Activated CD4-positive, CD25-positive, alpha-beta regulatory T cell treated with anti-CD3 and anti-CD28 coated beads, Interleukin-2, amount 50 U/mL, for 16 hours (primary cell): Measurements from ENCODE around the gene RPL7L1.
"Not testable (repeated sequence)": the region's sequence is repeated elsewhere in the genome, so short reads cannot be mapped to it uniquely, and the experiment has no call there.

Experiments
- DNase-seq: peaks from one replicate; pipeline ENCODE4 v3.0.0-alpha.2; 2020; ENCODE audit warnings: low read depth, low spot score

The RPL7L1 gene

DNA sequence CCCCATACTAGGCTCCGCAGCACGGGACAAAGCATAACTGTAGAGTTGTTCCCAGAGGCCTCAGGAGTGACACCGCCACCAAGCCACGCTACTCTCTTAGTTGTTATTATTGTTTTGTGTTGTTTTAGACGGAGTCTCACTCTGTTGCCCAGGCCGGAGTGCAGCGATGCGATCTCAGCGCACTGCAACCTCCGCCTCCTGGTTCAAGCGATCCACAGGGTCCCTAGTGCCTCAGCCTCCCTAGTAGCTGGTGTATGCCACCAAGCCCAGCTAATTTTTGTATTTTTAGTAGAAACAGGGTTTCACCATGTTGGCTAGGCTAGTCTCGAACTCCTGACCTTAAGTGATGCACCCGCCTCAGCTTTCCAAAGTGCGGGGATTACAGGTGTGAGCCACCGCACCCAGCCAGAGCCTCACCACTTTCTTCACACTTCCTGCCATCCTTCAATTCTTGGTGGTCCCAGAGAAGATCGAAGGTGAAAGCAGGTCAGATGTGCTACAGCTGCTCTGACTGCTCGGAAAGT is 11.8 kb downstream of the RPL7L1 start:
- DNase-seq: no peak

DNA sequence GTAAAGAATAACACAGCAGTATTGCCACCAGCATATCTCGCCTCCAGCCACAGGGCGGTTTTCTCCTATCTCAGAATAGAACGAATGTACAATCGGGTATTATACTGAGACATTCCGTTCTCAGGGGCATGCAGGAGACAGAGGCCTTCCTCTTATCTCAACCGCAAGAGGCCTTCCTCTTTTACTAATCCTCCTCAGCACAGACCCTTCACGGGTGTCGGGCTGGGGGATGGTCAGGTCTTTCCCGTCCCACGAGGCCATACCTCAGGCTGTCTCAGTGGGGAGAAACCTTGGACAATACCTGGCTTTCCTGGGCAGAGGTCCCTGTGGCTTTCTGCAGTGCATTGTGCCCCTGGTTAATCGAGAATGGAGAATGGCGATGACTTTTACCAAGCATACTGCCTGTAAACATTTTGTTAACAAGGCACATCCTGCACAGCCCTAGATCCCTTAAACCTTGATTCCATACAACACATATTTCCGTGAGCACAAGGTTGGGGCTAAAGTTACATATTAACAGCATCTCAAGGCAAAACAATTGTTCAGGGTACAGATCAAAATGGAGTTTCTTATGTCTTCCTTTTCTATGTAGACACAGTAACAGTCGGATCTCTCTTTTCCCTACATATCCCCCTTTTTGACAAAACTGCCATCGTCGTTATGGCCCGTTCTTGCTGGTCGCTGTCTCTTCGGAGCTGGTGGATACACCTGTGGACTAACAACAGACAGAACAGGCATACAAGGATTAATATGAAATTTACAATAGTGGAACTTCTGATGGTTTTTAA is 14.8 kb downstream of the RPL7L1 start:
- not testable (repeated sequence) for DNase-seq

DNA sequence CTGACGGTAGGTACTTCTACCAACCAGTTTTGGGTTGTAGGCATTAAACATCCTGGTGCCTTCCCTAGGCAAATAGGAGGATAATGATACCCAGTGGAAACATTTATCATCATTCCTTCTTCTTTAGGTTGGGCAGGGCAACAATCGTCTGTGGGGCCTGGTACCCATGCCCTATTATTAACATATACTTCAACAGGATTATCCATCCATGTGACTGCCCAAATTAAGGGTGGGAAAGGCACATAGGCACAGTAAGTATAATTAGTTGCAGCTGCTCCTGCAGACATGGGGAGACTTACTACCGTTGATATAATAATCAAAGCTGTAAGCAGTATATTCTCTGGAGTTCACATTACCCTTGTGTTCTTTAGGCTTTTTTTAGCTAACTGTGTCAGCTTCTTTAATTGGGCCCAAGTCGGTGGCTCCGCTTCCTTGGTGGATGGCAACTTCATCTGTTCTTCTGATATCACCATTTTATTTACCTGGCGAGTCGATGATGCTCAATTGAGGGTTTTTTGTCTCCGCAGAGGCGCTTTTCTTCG is 16.8 kb downstream of the RPL7L1 start:
- no peak for DNase-seq

DNA sequence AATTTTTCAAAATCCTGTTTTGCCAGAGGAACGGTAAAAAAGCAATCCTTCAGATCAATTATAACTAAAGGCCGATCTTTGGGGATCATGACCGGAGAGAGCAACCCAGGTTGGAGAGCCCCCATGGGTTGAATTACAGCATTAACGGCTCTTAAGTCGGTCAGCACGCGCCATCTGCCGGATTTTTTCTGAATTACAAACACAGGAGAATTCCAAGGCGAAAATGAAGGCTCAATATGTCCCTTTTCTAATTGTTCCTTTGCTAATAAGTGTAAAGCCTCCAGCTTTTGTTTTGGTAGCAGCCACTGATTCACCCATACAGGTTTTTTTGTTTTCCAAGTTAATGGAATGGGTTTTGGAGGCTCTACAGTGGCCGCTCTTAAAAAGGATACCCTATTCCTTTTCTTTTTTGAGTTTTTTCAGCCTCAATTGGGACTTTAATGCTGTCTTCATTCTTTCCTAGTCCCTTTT is 19.5 kb downstream of the RPL7L1 start:
- peak; percentile 54 for DNase-seq

DNA sequence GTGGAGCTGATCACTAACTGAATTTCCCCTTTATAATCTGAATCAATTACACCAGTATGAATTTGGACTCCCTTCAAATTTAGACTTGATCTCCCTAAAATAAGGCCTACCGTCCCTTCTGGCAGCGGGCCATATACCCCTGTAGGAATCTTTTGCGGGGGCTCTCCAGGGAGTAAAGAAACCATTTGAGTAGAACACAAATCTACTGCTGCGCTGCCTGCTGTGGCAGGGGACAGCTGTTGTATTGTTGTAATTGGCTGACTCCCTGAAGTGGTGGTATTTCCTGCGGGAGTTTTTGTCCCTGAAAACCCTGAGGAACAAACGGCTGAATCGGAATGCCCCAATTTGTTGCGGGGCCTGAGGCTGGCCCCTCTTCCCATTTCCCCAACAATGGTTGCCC is 20.5 kb downstream of the RPL7L1 start:
- DNase-seq: no peak

DNA sequence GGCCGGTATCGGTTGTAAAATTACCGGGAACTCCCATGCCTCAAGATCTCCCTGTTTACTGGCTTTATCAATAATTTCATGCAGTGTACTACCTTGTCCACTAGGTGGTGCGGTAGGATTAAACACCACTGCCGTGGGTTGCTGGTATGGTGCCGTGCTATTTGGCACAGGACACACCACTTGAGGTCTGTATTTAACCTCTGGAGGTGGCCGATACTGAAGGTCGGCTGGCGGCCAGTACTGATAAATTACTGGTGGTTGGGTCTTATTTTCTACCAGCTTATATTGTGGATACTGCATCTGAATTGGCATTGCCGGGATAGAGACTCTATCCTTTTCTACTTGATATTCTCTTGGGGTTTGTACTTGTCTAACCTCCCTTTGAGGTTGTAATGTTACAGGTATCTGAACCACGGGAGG is 22.1 kb downstream of the RPL7L1 start:
- peak; percentile 59 for DNase-seq

DNA sequence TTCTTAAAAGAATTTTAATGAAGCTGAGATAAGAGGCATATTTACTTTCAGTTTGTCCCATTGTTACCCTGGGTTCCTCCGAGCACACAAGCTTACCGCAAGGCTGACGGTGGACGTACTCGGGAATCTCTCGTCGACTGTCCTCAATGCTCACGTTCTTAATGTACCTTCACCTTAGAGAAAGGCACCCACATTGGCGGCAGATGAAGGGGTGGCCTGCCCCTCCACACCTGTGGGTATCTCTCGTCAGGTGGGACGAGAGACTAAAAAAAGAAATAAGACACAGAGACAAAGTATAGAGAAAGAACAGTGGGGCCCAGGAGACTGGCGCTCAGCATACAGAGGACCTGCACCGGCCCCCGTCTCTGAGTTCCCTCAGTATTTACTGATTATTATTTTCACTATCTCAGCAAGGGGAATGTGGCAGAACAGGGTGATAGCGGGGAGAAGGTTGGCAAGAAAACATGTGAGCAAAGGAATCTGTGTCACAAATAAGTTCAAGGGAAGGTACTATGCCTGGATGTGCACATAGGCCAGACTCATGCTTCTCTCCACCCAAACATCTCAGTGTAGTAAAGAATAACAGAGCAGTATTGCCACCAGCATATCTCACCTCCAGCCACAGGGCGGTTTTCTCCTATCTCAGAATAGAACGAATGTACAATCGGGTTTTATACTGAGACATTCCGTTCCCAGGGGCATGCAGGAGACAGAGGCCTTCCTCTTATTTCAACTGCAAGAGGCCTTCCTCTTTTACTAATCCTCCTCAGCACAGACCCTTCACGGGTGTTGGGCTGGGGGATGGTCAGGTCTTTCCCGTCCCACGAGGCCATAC is 23.2 kb downstream of the RPL7L1 start:
- DNase-seq: not testable (repeated sequence)

DNA sequence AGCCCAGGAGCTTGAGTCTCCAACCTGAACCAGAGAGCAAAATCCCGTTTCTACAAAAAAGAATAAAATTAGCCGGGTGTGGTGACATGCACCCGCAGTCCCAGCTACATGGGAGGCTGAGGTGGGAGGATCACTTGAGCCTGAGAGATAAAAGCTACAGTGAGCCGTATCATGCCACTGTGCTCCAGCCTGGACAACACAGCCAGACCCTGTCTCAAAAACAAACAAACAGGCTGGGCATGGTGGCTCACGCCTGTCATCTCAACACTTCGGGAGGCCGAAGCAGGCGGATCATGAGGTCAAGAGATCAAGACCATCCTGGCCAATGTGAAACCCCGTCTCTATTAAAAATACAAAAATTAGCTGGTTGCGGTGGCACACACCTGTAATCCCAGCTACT is 25.1 kb downstream of the RPL7L1 start:
- DNase-seq: no peak

DNA sequence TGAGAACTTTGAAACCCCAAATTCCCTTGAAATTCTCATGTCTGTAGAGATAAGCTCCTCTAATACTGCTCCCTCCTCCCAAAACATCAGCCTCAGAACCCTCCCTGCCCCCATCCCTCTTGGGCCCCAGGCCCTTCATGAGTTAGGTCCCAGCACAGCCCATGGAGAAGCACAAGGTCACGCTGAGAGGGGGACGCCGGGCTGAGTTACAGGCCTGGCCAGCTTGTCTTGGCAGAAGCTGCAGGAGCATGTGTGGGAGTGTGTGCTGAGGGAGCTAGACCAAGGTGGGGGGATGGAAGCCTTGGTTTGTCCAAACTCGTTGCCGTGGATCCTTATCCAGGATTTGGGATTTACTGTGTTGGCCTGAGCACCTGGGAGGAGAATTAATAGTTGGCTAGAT is 27.9 kb downstream of the RPL7L1 start:
- no peak for DNase-seq

DNA sequence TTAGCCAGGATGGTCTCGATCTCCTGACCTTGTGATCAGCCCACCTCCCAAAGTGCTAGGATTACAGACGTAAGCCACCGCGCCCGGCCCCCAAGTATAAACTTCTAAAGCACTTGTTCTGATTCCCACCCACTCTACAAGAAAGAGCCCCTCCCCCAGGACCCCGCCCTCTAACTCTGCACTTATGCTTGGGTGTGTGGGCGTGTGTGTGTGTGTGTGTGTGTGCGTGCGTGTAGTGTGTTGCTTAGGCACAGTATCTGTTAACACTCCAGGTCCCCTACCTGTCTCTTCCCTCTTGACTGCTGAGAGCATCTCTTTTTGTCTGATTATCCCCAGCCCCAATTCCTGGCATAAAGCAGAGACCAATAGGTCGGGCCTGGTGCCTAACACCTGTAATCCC is 30.4 kb downstream of the RPL7L1 start:
- no peak for DNase-seq

DNA sequence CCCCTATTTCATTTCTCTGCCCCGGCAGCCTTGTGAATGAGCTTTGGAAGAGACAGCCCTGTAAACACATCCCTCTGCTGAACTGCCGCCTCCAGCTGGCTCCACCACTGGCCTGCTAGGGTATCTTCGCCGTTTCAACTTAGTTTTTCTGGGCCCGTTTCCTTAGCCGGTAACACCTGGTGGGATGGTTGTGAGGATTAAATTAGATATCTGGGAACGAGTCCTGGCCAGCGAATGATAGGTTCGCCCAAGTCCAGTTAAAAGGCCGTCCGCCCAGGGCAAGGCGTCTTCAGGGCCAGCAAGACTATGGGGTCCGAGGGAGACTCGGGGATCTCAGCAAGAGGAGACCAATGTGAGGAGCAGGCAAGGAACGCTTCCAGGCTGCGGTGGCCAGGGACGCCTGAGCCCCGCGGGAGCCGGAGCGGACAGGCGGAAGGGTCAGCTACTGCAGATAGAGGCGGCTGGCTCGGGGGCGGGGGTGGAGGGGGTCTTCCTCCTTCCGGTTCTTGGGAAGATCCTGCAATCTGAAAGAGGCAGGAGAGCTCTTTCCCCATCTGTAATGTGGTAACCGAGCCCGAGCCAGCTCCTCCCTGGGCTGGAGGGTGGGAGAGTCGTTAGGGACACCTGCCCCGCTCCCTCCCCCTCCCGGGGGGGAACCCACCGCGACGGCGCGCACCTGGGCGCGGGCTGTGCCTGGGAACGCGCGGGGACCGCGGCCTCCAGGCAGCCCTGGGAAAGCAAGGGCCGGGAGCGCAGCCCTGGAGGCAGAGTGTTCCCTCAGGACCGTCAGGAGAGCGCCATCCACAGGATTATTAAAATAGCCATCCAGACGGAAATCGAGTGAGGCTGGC is 32.0 kb downstream of the RPL7L1 start:
- DNase-seq: no peak

DNA sequence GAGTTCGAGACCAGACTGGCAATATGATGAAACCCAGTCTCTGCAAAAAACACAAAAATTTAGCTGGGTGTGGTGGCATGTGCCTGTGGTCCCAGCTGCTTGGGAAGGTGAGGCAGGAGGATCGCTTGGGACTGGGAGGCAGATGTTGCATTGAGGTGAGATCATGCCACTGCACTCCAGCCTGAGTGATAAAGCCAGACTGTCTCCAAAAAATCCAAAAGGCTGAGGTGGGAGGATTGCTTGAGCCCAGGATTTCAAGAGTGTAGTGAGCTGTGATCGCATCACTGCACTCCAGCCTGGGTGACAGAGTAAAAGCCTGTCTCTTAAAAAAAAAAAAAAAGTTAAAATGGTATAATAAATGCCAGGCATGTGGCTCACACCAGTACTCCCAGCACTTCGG is 35.1 kb downstream of the RPL7L1 start:
- DNase-seq: no peak

DNA sequence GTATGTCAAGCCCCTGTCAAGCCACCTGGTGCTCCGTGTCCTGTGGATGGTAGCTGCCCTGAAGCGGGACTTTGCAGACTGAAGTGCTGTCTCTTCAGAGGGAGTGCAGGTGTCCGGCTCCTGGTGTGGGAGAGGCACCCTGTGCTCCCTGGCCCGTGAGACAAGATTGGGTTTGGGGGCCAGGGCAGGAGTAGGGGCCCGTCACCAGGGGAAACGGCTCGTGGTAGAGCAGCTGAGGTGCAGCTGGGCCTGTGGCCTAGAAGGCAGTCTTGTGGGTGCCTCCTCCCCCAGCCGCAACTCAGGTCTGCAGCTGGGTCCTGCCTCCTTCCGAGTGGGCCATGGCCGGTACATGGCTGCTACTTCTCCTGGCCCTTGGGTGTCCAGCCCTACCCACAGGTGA is 36.3 kb downstream of the RPL7L1 start, which contains the start of gene PTCRA:
PTCRA (plus strand) TSS at position 322 of the 400 bp plus-strand sequence; CDS start at position 339, 17 bp downstream.
- no peak for DNase-seq

DNA sequence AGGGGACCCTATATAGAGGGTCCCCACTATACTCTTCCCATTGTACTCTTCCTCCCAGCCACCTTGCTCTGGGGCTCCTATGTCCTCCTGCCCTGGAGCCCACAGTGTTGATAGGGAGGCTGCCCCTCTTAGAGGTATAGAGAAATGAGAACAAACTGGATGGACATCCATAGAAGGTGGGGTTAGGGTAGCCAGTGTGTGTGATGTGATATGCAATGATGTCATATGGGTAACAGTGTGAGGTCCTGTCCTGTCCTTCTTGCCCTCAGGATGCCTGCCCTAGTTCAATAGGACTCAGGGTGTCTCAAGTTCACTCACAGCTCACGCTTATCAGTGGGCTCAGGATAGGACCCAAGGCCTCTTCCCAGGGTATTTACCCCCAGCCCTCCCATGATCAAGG is 36.9 kb downstream of the RPL7L1 start:
- DNase-seq: no peak

DNA sequence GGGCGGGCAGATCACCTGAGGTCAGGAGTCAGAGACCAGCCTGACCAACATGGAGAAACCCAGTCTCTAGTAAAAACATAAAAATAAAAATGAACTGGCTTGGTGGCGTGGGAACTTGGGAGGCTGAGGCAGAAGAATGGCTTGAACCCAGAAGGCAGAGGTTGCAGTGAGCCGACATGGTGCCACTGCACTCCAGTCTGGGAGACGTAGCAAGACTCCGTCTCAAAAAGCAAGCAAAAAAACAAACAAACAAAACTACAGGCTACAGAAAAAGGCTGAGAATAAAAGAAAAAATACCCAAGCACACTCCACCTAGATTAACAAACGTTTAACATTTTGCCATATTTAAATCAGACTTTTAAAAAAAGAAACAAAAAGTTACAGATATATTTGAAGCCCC is 42.4 kb downstream of the RPL7L1 start:
- no peak for DNase-seq

DNA sequence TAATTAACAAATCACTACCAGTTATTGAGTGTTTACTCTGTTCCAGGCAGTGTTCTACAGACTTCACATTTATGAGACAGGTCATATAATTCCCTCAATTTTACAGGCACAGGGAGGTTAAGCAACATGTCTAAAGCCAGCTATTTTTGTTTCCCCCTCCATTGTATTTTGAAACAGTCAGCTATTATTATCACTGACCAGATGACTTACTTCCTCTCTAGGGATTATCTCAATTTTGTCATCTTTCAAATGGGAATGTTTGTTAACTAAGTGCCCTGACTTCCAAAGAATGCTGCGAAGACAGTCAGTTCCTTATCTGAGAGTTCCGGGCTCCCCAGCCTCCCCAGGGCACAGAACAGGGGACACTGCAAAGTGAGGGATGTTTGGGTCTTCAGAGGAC is 44.2 kb downstream of the RPL7L1 start:
- DNase-seq: no peak

DNA sequence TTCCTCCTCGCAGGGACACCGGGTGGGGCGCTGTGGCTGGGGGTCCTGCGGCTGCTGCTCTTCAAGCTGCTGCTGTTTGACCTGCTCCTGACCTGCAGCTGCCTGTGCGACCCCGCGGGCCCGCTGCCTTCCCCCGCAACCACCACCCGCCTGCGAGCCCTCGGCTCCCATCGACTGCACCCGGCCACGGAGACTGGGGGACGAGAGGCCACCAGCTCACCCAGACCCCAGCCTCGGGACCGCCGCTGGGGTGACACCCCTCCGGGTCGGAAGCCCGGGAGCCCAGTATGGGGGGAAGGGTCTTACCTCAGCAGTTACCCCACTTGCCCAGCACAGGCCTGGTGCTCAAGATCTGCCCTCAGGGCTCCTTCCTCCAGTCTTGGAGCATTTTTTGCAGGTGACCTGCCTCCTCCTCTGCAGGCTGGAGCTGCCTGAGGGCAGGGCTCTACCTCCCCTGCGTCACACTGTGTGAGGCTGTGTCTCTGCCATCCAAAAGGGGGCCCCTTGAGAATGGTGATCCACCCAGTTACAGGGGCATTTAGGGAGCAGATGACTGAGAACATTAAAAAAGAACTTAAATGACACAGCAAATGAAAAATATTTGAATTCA is 45.9 kb downstream of the RPL7L1 start:
- no peak for DNase-seq

DNA sequence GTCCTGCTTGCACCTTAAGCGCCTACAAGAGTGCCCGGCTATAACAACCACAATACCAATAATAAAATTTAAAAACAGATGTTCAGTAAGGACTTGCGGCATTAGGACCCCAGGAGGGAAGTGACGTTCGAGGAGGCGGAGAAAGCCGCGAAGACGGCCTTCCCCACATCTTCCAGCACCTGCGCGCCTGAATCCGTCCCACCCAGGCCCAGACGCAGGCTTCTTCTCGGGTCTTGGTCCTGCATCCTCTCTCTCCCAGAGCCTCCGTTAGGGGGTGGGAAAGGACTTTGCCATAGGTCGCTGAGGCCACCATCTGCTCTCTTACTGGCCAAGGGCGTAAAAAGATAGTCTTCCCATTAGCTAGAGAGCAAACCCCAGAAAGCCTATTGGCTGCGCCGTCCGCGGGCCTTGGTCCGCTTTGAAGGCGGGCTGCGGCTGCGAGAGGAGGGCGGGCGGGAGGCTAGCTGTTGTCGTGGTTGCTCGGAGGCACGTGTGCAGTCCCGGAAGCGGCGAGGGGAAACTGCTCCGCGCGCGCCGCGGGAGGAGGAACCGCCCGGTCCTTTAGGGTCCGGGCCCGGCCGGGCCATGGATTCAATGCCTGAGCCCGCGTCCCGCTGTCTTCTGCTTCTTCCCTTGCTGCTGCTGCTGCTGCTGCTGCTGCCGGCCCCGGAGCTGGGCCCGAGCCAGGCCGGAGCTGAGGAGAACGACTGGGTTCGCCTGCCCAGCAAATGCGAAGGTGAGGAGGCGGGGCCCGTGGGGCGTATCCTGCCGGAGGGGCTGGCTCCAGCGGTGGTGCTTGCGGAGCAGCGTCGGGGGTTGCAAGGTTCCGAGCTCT is 49.8 kb downstream of the RPL7L1 start, which contains the start of gene CNPY3:
CNPY3 (plus strand) TSS at position 495 of the 835 bp plus-strand sequence; CDS start at position 586, 91 bp downstream.
- peak; percentile 87 for DNase-seq

DNA sequence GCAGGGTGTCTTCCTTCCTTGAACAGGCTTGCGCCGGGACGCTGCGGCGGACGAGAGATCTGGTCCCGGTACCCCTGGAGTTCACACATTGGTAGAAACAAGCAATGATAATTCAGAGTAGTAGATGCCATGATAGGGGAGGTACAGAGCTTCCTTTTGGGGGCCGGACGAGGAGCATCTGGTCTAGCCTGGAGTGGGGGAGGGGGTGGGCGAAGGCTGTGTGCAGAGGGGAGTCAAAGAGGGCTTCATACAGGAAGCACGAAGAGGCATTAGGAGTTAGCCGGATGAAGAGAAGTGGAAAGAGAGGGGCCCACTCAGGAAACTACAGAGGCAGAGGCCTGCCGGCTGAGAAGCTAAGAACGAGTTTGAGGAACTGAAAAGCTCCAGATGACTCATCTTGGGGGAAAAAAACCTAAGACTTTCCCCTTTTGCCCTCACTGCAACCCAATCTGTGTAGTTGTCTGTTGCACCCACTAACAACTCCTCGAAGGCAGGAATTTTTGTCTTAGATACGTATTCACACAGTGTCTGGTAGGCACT is 50.5 kb downstream of the RPL7L1 start:
- DNase-seq: peak; percentile 25
